ENCODE data around the gene CAPZA2.

CAPZA2 gene

GRCh38 chr7:116967254-116967922, 105.0 kb downstream of the CAPZA2 start:
- Histone ChIP-seq H3K4me2 (ENCODE audit: low read length) (no peak overlapping the region), H3K9me2 (ENCODE audit: low read depth, low read length) (no peaks in the 10 kb centered on the region), H3K9me3 (ENCODE audit: low read length) (no peaks in the 10 kb centered on the region), H3F3A (ENCODE audit: insufficient read depth, low read length) (no peaks in the 10 kb centered on the region), H4K20me1 (ENCODE audit: insufficient read depth, low read length) (no peaks in the 10 kb centered on the region), H3K36me3 (ENCODE audit: insufficient read depth, low read length) (no peaks in the 10 kb centered on the region), H3K4me1 (ENCODE audit: insufficient read depth, low read length, severe bottlenecking) (no peaks in the 10 kb centered on the region), H3K9ac (ENCODE audit: low read length) (no peak overlapping the region), H3K27ac (ENCODE audit: low read depth, low read length, poor library complexity, severe bottlenecking) (no peak overlapping the region), H3K4me3 (ENCODE audit: low read depth, low read length, poor library complexity, severe bottlenecking) (no peak overlapping the region), H2AFZ (ENCODE audit: low read length) (no peak overlapping the region), H3K27me3 (ENCODE audit: insufficient read depth, low read length) (no peaks in the 10 kb centered on the region), H3K79me2 (ENCODE audit: insufficient read depth, low read length) (no peaks in the 10 kb centered on the region)
- TF ChIP-seq CTCF (IDR thresholded peaks at IDR 0.05; ENCODE audit: low read length) (no peak), EZH2 (IDR thresholded peaks at IDR 0.05; ENCODE audit: borderline replicate concordance, low read length) (no peak)

GRCh38 chr7:116967983-116968382, 105.6 kb downstream of the CAPZA2 start:
- H3K9me3 ChIP-seq (ENCODE audit: low read length): no peaks in the 10 kb centered on the region
- no peak overlapping the region for H3K4me2 ChIP-seq (ENCODE audit: low read length)
- no peaks in the 10 kb centered on the region for H3K27me3 ChIP-seq (ENCODE audit: insufficient read depth, low read length)
- no peaks in the 10 kb centered on the region for H3K4me1 ChIP-seq (ENCODE audit: insufficient read depth, low read length, severe bottlenecking)
- H4K20me1 ChIP-seq (ENCODE audit: insufficient read depth, low read length): no peaks in the 10 kb centered on the region
- H3K36me3 ChIP-seq (ENCODE audit: insufficient read depth, low read length): no peaks in the 10 kb centered on the region
- H3K79me2 ChIP-seq (ENCODE audit: insufficient read depth, low read length): no peaks in the 10 kb centered on the region
- TF ChIP-seq CTCF (IDR thresholded peaks at IDR 0.05; ENCODE audit: low read length) (no peak), EZH2 (IDR thresholded peaks at IDR 0.05; ENCODE audit: borderline replicate concordance, low read length) (no peak)
- H2AFZ ChIP-seq (ENCODE audit: low read length): no peak overlapping the region
- no peaks in the 10 kb centered on the region for H3K9me2 ChIP-seq (ENCODE audit: low read depth, low read length)
- H3F3A ChIP-seq (ENCODE audit: insufficient read depth, low read length): no peaks in the 10 kb centered on the region
- no peak overlapping the region for H3K9ac ChIP-seq (ENCODE audit: low read length)
- H3K4me3 ChIP-seq (ENCODE audit: low read depth, low read length, poor library complexity, severe bottlenecking): no peak overlapping the region
- no peak overlapping the region for H3K27ac ChIP-seq (ENCODE audit: low read depth, low read length, poor library complexity, severe bottlenecking)

- Histone ChIP-seq H3K36me3 (ENCODE audit: insufficient read depth, low read length) (no peaks in the 10 kb centered on the region), H4K20me1 (ENCODE audit: insufficient read depth, low read length) (no peaks in the 10 kb centered on the region), H3F3A (ENCODE audit: insufficient read depth, low read length) (no peaks in the 10 kb centered on the region), H2AFZ (ENCODE audit: low read length) (no peak overlapping the region), H3K4me2 (ENCODE audit: low read length) (no peak overlapping the region), H3K79me2 (ENCODE audit: insufficient read depth, low read length) (no peaks in the 10 kb centered on the region), H3K9me3 (ENCODE audit: low read length) (no peaks in the 10 kb centered on the region), H3K27ac (ENCODE audit: low read depth, low read length, poor library complexity, severe bottlenecking) (no peak overlapping the region), H3K9me2 (ENCODE audit: low read depth, low read length) (no peaks in the 10 kb centered on the region), H3K4me3 (ENCODE audit: low read depth, low read length, poor library complexity, severe bottlenecking) (no peak overlapping the region), H3K9ac (ENCODE audit: low read length) (no peak overlapping the region), H3K27me3 (ENCODE audit: insufficient read depth, low read length) (no peaks in the 10 kb centered on the region), H3K4me1 (ENCODE audit: insufficient read depth, low read length, severe bottlenecking) (no peaks in the 10 kb centered on the region)
- TF ChIP-seq CTCF (IDR thresholded peaks at IDR 0.05; ENCODE audit: low read length): no peak
- no peak for TF ChIP-seq EZH2 (IDR thresholded peaks at IDR 0.05; ENCODE audit: borderline replicate concordance, low read length)
Measured at GRCh38 chr7:116968631-116969030, 106.2 kb downstream of the CAPZA2 start.
